HG03571 (cell line): ENCODE measurements around the gene BNIP5.
"Not testable (repeated sequence)": the region's sequence is repeated elsewhere in the genome, so short reads cannot be mapped to it uniquely, and the experiment has no call there.

Experiments used
- ATAC-seq: cut with Tn5 transposase; IDR thresholded peaks from one replicate; pipeline ENCODE4 v1.9.1; 2021; ENCODE audit not compliant: unreplicated experiment

BNIP5 gene

DNA sequence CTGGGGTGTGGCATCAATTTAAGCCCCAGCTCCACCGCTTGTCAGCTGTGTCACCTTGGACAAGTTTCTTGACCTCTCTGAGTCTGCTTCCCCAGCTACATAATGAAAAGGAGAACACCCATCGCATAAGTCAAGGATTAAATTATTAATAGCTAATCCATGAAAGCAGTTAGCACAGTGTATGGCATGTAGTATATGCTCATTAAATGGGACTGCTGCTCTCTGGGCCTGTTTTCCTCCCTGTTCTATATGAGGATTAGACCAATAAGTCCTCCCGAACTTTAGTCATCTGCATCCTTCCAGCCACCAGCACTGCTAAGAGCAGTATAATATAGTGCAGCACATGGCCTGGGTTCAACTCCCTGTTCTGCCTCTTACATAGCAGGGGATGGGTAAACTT lies 31.1 kb upstream of the BNIP5 start:
- no peak for ATAC-seq

DNA sequence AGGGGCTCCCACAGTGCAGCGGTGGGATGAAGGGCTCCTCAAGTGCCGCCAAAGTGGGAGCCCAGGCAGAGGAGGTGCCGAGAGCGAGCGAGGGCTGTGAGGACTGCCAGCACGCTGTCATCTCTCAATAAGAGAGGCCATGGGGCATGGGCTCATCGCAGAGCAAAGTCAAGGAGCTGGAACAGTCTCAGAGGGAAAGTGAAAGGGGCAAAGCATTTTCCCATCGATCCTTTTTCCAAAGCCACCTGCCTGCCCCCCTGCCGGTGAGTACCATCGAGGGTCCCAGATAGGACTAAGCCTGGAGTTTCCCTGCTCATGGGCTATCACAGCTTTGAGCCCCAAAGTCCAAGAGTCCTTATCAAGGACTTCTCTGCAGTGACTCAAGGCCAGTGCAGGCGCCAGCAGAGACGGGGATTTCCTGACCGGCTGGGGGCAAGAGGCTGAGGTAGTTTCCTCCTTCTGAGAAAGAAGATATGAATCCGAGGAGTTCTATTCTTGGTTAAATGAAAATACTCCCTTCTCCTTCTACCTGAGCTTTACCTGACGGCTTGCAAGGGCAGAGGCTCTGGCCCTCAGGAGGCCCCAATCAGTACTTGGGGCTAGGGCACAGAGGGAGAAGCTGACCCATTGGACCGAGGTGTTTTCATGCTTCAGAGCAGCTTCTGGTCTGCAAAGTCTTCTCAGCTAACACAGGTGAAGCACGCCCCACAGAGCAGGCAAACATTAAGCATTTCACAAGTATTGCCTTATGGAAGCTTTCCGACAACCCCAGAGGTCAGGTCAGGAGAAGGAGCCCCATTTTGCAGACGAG lies 28.2 kb upstream of the BNIP5 start:
- ATAC-seq = no peak

- ATAC-seq = not testable (repeated sequence)
Observed at GRCh38 chr6:36364061-36364635, 27.5 kb upstream of the BNIP5 start.

- not testable (repeated sequence) for ATAC-seq
Observed at GRCh38 chr6:36363371-36363752, 26.7 kb upstream of the BNIP5 start.

- ATAC-seq = no peak
Observed at GRCh38 chr6:36362551-36363370, 26.1 kb upstream of the BNIP5 start.

DNA sequence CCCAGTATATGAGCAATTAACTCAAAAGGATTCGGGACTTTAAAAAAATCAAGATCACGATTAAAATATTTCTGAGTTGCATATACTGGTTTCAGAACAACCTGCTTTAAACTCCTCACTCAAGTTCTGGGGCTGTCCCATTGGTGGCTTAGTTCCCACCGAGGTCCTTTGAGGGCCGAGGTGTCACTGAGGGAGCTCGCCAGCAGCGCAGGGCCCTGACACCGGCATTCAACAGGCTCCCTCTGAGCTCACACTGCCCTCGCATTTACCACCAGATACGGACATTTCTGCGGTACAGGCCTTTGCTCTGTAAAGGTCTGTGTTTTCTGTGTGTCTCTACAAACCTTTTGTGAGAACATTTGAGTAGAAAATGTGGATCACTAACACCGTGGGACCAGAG lies 24.4 kb upstream of the BNIP5 start:
- ATAC-seq = no peak

DNA sequence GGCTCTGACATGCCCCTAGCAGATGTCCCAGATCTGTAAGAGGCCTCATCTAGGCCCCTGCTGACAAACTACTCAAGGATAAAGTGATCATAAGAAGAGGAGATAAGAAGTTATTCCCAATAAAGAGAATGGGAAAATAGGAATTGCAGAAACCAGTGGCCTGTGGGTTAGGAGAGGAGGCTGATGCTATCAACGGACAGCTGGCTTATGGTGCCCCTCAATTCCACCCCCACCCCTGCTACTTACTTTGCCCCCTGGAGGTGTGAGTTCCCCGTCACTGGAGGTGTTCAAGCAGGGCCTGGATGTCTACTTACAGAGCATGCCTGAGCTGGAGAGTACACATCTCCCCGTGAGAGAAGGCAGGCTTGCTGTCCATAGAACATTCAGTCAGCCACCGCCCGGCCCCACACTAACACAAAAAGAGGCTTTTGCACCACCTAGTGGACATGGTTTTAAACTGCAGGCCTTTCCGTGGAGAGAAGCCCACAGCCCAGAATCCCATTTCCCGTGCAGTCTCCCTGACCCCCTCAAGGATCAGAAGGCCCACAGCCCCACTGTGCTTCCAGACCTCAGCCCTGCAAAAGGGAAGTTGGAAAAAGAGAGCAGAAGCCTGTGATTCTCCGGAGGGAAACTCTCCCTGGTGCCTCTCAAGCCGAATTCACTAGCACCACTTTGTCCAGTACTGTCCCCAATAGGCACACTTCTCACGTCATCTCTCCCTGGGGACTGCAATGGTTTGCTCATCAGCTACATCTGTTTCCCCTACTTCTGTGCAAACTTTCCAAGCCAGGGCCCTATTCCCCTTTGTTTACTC lies 23.8 kb upstream of the BNIP5 start:
- ATAC-seq = peak; percentile 31

- ATAC-seq = no peak
Observed at GRCh38 chr6:36358226-36358915, 21.7 kb upstream of the BNIP5 start.

- no peak for ATAC-seq
Observed at GRCh38 chr6:36357872-36358225, 21.2 kb upstream of the BNIP5 start.

DNA sequence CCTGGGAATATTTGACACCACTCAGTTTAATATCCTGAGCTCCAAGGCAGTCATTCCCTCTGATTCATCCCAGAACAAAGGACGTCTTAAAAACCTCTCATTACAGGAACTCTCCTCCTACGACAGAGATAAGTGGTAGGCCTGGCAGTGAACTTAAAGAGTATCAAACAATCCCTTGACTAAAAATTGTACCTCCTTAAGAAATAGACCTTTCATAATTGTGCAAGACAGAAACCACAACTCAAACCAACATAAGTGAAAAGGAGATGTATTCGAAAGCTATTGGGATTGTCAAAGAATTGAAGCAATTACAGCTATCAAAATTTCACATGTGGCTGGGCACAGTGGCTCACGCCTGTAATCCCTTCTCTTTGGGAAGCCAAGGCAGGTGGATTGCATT lies 19.1 kb upstream of the BNIP5 start:
- no peak for ATAC-seq

DNA sequence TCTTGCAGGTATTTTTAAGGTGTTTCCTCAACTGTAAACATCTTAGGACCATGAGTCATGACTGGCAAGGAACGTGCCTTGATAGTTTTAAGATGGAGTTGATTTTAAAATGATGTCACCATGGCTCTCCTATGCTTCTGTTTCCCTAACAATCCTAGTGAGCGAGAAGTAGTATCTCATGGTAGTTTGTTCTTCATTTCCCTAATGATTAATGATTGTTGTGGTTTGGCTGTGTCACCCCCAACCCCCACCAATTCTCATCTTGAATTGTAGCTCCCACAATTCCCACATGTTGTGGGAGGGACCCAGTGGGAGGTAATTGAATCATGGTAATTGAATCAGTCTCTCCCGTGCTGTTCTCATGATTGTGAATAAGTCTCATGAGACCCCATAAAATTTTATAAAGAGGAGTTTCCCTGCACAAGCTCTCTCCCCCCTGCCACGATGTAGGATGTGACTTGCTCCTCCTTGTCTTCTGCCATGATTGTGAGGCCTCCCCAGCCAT lies 16.8 kb upstream of the BNIP5 start:
- ATAC-seq = no peak

GRCh38 chr6:36352477-36353157 lies 15.9 kb upstream of the BNIP5 start:
- no peak for ATAC-seq

GRCh38 chr6:36350681-36351571 lies 14.2 kb upstream of the BNIP5 start:
- no peak for ATAC-seq

- ATAC-seq = no peak
Observed at GRCh38 chr6:36350082-36350481, 13.4 kb upstream of the BNIP5 start.

- ATAC-seq = no peak
Observed at GRCh38 chr6:36349240-36349639, 12.6 kb upstream of the BNIP5 start.

GRCh38 chr6:36347621-36348020 lies 10.9 kb upstream of the BNIP5 start:
- no peak for ATAC-seq

GRCh38 chr6:36346486-36347273 lies 10.0 kb upstream of the BNIP5 start:
- ATAC-seq = no peak
